ENCODE results near the gene LRRC7. TPM values are rescaled to one million over a fixed set of nuclear protein-coding genes. Genes with fewer than 3 reads are reported as not detected.
"Not testable (repeated sequence)": the region's sequence is repeated elsewhere in the genome, so short reads cannot be mapped to it uniquely, and the experiment has no call there.

The LRRC7 gene
- total RNA-seq, 4 donors from 2014 or later: 0.40 to 1.7 (median 0.63) TPM

DNA sequence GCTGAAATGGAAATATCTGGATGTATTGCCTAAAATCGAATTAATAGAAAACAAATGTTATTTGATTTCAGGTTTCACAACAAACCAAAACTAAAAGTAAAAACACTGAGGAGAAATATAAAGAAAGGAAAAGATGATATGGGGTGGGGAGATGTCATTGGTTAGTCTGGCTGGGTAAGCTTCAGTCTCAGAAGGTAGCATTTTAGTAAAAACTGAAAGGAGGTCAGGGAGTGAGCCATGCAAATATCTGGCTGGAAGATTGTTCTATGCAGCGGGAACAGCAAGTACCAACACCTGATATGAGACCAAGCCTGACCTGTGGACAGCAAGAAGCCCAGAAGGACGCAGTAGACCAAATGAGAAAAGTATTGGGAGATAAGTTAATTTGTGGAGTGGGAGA, 373.1 kb downstream of the LRRC7 start:
- Histone ChIP-seq H3K36me3 (no peaks in the 10 kb centered on the region), H3K4me1 (no peaks in the 10 kb centered on the region), H3K4me3 (no peak overlapping the region), H3K27ac (no peak overlapping the region), H3K27me3 (no peaks in the 10 kb centered on the region), H3K9me3 (no peaks in the 10 kb centered on the region)
- no peak for TF ChIP-seq POLR2A (IDR thresholded peaks at IDR 0.05)
- TF ChIP-seq CTCF (IDR thresholded peaks at IDR 0.05): no peak
- no peak for DNase-seq

DNA sequence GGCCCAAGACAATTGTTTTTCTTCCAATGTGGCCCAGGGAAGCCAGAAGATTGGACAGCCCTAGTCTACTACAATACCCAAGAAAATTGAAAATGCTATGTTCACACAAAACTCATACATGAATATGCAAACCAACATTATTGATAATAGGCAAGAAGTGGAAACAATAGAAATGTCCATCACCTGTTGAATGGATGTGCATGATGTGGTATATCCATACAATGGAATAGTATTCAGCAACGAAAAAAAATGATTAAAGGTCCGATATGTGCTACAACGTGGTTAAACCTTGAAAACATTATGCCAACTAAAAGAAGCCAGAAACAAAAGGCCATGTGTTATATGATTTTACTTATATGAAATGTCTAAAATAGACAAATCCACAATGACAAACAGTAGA, 375.3 kb downstream of the LRRC7 start:
- TF ChIP-seq POLR2A (IDR thresholded peaks at IDR 0.05) (no peak), CTCF (IDR thresholded peaks at IDR 0.05) (no peak)
- Histone ChIP-seq H3K4me1 (no peaks in the 10 kb centered on the region), H3K36me3 (no peaks in the 10 kb centered on the region), H3K9me3 (no peaks in the 10 kb centered on the region), H3K27me3 (no peaks in the 10 kb centered on the region), H3K27ac (no peak overlapping the region), H3K4me3 (no peak overlapping the region)
- no peak for DNase-seq

- DNase-seq: no peak
- Histone ChIP-seq H3K9me3 (no peaks in the 10 kb centered on the region), H3K27ac (no peak overlapping the region), H3K36me3 (no peaks in the 10 kb centered on the region), H3K4me3 (no peak overlapping the region), H3K4me1 (no peaks in the 10 kb centered on the region), H3K27me3 (no peaks in the 10 kb centered on the region)
- no peak for TF ChIP-seq CTCF (IDR thresholded peaks at IDR 0.05)
- TF ChIP-seq POLR2A (IDR thresholded peaks at IDR 0.05): no peak
Measured at GRCh38 chr1:69946935-69947334, 379.2 kb downstream of the LRRC7 start.

DNA sequence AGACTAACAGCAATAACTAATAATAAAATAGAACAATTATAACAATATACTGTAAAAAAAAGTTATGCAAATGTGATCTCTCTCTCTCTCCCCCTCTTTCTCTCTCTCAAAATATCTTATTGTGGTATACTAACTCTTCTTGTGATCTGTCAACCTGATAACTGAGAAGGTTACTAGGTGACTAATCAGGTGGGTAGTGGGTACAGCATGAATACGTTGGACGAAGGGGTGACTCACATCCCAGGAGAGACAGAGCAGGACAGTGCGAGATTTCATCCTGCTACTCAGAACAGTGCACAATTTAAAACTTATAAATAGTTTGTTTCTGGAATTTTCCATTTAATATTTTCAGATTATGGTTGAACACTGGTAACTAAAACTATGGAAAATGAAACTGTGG, 380.1 kb downstream of the LRRC7 start:
- Histone ChIP-seq H3K36me3 (no peaks in the 10 kb centered on the region), H3K27me3 (no peaks in the 10 kb centered on the region), H3K4me3 (no peak overlapping the region), H3K4me1 (no peaks in the 10 kb centered on the region), H3K9me3 (no peaks in the 10 kb centered on the region), H3K27ac (no peak overlapping the region)
- TF ChIP-seq CTCF (IDR thresholded peaks at IDR 0.05) (no peak), POLR2A (IDR thresholded peaks at IDR 0.05) (no peak)
- no peak for DNase-seq

DNA sequence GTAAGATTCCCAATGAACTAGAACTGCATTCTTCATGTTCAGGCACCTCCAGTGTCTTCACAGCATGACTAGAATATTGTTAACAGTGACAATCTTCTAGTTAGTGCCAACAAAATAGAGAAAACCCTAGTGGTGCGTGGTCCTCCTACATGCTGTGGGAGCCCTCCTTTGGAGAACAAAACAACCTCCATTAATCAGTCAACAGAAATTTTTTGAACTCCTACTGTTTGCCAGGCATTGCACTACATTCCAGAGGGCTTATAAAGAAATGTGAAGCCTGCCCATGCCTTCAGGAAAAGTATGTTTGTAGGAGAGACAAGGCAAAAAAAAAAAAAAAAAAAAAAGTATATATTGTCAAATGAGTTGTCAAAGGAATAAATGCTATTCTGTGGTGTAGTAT, 385.0 kb downstream of the LRRC7 start:
- Histone ChIP-seq H3K27ac (no peak overlapping the region), H3K9me3 (no peaks in the 10 kb centered on the region), H3K4me1 (no peaks in the 10 kb centered on the region), H3K36me3 (no peaks in the 10 kb centered on the region), H3K27me3 (no peaks in the 10 kb centered on the region), H3K4me3 (no peak overlapping the region)
- TF ChIP-seq CTCF (IDR thresholded peaks at IDR 0.05) (no peak), POLR2A (IDR thresholded peaks at IDR 0.05) (no peak)
- no peak for DNase-seq

DNA sequence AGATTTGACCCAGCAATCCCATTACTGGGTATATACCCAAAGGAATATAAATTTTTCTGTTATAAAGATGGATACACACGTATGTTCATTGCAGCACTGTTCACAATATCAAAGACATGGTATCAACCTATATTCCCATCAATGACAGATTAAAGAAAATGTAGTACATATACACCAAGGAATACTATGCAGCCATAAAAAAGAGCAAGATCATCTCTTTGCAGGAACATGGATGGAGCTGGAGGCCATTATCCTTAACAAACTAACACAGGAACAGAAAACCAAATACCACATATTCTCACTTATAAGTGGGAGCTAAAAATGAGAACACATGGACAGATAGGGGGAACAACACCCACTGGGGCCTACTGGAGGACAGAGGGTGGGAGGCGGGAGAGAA, 394.7 kb downstream of the LRRC7 start:
- not testable (repeated sequence) for H3K36me3 ChIP-seq, DNase-seq

More for the DNA sequence above, 394.7 kb downstream of the LRRC7 start:
- H3K4me3 ChIP-seq, H3K4me1 ChIP-seq, H3K27me3 ChIP-seq, H3K9me3 ChIP-seq, H3K27ac ChIP-seq: not testable (repeated sequence)
